Measurements from ENCODE around the gene PTGFRN.

The PTGFRN gene

DNA sequence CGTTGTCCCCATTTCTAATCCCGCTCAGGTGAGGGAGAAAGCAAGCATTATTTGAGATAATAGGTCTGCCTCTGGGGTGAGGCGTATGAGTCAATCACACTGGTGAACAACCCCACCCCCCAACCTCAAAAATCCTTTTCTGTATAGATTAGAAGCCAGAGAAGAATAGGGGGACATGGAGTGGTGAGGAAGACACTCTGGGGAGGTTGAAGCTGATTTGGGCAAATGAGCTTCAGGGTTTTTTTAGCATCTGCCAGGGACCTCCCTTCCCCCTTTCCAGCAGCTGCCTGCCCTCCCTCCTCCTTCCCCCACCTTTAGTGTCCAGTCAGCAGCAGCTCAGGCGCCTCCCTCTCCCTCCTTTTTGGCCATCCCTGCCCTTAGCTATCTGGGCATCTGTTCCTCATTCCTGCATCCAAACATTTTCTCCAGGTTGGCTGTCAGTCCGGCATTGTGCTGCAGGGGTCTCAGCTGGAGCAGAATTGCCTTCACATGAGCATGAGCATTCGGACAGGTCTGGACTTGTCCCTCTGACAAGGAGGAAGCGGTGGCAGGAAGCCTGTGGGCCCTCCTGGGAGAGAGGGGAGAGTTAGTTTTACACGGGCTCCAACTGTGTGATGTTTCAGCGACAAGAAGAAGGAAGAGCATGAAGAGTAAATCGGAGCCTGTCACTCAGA is 30.8 kb upstream of the PTGFRN start:
- DNase-seq (ENCODE audit: extremely low read depth, low read depth): peak; percentile 92
- H3K4me3 ChIP-seq (replicated peaks; ENCODE audit: low read depth, low read length): peak overlapping the region; percentile 28
- TF ChIP-seq, protein P1, sequence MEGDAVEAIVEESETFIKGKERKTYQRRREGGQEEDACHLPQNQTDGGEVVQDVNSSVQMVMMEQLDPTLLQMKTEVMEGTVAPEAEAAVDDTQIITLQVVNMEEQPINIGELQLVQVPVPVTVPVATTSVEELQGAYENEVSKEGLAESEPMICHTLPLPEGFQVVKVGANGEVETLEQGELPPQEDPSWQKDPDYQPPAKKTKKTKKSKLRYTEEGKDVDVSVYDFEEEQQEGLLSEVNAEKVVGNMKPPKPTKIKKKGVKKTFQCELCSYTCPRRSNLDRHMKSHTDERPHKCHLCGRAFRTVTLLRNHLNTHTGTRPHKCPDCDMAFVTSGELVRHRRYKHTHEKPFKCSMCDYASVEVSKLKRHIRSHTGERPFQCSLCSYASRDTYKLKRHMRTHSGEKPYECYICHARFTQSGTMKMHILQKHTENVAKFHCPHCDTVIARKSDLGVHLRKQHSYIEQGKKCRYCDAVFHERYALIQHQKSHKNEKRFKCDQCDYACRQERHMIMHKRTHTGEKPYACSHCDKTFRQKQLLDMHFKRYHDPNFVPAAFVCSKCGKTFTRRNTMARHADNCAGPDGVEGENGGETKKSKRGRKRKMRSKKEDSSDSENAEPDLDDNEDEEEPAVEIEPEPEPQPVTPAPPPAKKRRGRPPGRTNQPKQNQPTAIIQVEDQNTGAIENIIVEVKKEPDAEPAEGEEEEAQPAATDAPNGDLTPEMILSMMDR (IDR thresholded peaks at IDR 0.05; ENCODE audit: low read depth, low read length, missing control alignments): no peak

DNA sequence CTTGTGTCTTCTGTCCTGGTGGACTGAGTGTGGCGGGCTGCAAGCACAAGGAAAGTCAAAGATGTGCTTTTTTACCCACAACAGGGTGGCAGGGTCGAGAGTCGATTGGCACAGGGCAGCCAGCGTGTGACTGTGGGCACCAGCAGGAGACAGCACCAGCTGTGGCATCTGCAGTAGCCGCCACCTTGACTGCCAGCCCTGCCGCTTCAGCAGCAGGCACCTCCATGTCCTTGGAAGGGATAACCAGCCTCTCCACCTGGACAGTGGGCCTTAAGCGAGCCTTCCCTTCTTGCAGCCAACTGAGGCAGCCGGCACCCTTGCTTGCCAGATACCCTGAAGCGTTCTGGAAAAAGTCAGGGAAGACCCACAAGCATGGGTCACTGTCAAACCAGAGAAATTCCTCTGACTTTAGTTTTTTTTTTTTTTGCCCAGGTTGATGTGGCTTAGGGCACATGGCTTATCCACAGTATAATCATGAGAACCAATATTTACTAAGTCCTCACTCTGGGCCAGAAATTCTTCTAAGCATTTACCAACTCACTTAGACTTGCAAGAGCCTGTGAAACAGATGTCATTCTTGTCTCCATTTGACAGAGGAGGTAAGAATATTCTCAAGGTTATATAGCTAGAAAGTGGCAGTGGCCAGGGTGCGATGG is 30.1 kb upstream of the PTGFRN start:
- TF ChIP-seq, protein P1 (IDR thresholded peaks at IDR 0.05; ENCODE audit: low read depth, low read length, missing control alignments): no peak
- no peak for DNase-seq (ENCODE audit: extremely low read depth, low read depth)
- H3K4me3 ChIP-seq (replicated peaks; ENCODE audit: low read depth, low read length): no peak overlapping the region

DNA sequence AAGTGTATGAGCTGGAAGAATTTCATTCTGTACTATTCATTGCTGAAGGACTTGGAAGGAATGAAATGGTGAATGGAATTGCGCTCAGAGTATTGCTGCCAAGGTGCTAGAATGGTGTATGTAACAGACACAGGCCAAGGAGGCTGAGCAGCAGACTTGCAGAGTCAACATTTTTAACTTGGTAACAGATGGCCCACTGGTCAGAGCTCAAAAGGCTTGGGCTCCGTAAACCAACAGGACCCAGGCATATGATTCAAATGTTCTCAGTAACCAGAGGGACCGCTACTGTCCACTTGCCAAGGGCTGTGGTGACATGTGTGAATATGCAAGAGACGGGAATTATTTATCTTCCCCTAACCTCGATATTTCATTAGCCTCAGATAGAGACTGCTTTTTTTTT is 28.8 kb upstream of the PTGFRN start:
- TF ChIP-seq, protein P1 (IDR thresholded peaks at IDR 0.05; ENCODE audit: low read depth, low read length, missing control alignments): no peak
- H3K4me3 ChIP-seq (replicated peaks; ENCODE audit: low read depth, low read length): no peak overlapping the region

DNA sequence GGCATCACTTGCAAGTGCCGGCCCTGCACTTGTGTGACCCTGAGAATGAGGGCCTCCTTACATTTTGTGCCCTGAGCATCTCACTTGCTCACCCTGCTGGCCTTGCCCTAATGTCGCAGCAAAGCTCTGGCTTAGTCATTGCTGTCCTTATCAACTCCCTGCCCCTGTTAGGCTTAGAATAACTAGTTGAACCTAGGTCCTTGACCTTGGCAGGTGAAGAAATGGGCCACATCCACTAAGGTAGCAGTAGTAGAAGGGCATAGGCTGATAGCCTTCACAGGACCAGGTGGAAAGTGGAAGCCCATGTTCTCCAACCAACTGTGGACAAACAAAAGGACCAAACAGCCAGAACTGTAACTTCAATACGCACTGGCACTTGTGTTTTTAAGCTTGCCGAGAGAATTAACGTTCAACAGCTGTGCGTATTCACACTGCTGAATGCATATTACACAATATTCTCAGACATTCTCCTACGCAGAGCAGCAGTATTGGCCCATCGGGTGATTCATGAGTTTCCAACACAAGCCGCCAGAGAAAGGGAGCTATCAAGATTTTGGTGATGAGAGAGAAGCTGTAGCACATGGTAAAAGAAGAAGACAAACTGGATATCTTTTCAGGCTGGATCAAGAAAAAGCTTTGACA is 27.7 kb upstream of the PTGFRN start:
- no peak for DNase-seq (ENCODE audit: extremely low read depth, low read depth)
- H3K4me3 ChIP-seq (replicated peaks; ENCODE audit: low read depth, low read length): no peak overlapping the region
- TF ChIP-seq, protein P1 (IDR thresholded peaks at IDR 0.05; ENCODE audit: low read depth, low read length, missing control alignments): peak; percentile 45

More for the DNA sequence above, 28.8 kb upstream of the PTGFRN start:
- no peak for DNase-seq (ENCODE audit: extremely low read depth, low read depth)

DNA sequence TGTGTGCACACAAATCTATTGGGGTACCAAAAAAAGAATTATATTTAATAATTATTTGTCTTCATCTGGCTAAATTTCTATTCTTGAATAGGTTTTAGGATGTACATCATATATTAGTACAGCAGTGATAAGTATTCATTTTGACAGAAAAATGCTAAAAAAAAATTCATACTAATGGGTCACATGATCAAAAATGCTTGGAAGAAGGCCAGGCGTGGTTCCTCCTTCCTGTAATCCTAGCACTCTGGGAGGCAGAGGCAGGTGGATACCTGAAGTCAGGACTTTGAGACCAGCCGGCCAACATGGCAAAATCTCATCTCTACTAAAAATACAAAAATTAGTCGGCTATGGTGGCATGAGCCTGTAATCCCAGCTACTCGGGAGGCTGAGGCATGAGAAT is 26.9 kb upstream of the PTGFRN start:
- H3K4me3 ChIP-seq (replicated peaks; ENCODE audit: low read depth, low read length): no peak overlapping the region
- TF ChIP-seq, protein P1 (IDR thresholded peaks at IDR 0.05; ENCODE audit: low read depth, low read length, missing control alignments): no peak
- DNase-seq (ENCODE audit: extremely low read depth, low read depth): no peak

DNA sequence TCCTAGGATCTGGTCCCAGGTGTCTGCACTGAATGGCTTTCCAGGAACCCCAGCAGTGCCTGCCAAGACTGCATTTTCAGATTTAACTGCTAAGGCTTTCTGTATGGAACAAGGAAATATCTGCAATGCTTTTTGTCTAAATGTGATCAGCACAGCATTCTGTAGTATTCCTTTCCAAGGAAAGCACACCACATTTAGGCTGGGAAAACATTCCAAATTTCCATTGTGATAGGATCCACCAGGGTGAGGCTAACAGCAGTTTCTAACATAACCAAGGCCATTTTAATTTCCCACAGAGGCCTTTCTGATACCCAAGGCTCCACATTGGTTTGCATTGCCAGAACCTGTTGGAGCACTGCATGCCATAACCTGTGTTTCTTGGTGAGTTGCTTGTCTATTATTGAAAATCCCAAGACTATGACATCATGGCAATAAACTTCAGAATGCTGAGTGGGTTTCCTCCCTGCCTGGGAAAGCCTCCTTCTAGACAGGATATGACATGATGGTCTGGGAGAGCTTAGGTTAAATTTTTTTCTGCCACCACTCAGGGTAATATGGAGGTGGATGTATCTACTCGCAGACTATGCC is 23.3 kb upstream of the PTGFRN start:
- TF ChIP-seq, protein P1 (IDR thresholded peaks at IDR 0.05; ENCODE audit: low read depth, low read length, missing control alignments): no peak
- H3K4me3 ChIP-seq (replicated peaks; ENCODE audit: low read depth, low read length): no peak overlapping the region
- no peak for DNase-seq (ENCODE audit: extremely low read depth, low read depth)
